HL-60 (cell line): Measurements from ENCODE around the gene LHX1.

Experiments used
- DNase-seq, 2 experiments: peaks; one replicate each; pipeline ENCODE4 v3.0.0-alpha.2; 2010 to 2020; ENCODE audit warnings: low read depth in 1 of 2, low spot score in 1 of 2
- H3K27ac ChIP-seq: fragments of 250-450 bp; sonication (Bioruptor Pico); replicated peaks from 2 replicates; pipeline ENCODE4 v1.5.1; 2020; ENCODE audit warnings: mild to moderate bottlenecking, moderate library complexity
- H3K27me3 ChIP-seq: fragments of 250-450 bp; sonication (Bioruptor Pico); 2 replicates; pipeline ENCODE4 v1.5.1; 2021; ENCODE audit warnings: mild to moderate bottlenecking, moderate library complexity; ENCODE audit not compliant: insufficient read depth, poor library complexity, severe bottlenecking
- H3K4me3 ChIP-seq: replicated peaks from 2 replicates; pipeline ENCODE4 v1.5.1; 2011; ENCODE audit warnings: mild to moderate bottlenecking, control low read depth, low read length; ENCODE audit not compliant: insufficient read depth
- CTCF ChIP-seq: IDR thresholded peaks from one replicate; pipeline ENCODE4 v1.5.1; 2011; ENCODE audit warnings: low read length, control low read depth, inconsistent platforms; ENCODE audit not compliant: insufficient read depth
- GABPA ChIP-seq: IDR thresholded peaks from 2 replicates; pipeline ENCODE4 v1.6.1; 2012; ENCODE audit warnings: low read depth
- POLR2AphosphoS5 ChIP-seq: IDR thresholded peaks from 2 replicates; pipeline ENCODE4 v1.6.1; 2012; ENCODE audit warnings: low read depth
- SPI1 ChIP-seq: IDR thresholded peaks from 2 replicates; pipeline ENCODE4 v1.6.1; 2012; ENCODE audit warnings: low read depth, mild to moderate bottlenecking, borderline replicate concordance
- TF ChIP-seq, protein P1 (sequence below): IDR thresholded peaks from 2 replicates; pipeline ENCODE4 v1.6.1; 2012; ENCODE audit warnings: low read depth; ENCODE audit not compliant: insufficient replicate concordance

The LHX1 gene

DNA sequence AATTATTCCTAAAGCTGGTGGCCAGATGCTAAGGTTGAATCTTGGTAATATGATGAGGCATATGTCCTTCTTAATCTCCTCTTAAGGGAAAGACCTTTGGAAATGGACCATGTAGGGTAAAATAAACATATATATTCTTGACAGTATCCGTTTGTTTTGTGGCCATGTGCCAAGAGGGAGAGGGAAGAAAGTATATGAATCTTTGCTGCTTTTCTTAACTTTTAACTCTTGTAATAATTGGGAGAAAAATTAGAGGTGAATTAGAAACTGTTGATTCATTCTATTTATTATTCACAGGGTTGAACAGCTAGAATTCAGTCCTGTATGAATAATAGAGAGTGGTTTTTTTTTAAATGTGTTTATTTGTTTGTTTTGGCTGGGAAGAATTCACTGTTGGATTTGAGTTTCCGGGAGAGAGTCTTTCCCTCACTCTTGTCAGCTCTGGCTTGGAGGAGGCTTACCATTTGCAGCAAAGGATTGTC lies 43.0 kb downstream of the LHX1 start:
- Histone ChIP-seq H3K4me3 (no peak overlapping the region), H3K27me3 (no peaks in the 10 kb centered on the region), H3K27ac (no peak overlapping the region)
- TF ChIP-seq SPI1, result no peak
- no peak for TF ChIP-seq CTCF
- TF ChIP-seq, protein P1, sequence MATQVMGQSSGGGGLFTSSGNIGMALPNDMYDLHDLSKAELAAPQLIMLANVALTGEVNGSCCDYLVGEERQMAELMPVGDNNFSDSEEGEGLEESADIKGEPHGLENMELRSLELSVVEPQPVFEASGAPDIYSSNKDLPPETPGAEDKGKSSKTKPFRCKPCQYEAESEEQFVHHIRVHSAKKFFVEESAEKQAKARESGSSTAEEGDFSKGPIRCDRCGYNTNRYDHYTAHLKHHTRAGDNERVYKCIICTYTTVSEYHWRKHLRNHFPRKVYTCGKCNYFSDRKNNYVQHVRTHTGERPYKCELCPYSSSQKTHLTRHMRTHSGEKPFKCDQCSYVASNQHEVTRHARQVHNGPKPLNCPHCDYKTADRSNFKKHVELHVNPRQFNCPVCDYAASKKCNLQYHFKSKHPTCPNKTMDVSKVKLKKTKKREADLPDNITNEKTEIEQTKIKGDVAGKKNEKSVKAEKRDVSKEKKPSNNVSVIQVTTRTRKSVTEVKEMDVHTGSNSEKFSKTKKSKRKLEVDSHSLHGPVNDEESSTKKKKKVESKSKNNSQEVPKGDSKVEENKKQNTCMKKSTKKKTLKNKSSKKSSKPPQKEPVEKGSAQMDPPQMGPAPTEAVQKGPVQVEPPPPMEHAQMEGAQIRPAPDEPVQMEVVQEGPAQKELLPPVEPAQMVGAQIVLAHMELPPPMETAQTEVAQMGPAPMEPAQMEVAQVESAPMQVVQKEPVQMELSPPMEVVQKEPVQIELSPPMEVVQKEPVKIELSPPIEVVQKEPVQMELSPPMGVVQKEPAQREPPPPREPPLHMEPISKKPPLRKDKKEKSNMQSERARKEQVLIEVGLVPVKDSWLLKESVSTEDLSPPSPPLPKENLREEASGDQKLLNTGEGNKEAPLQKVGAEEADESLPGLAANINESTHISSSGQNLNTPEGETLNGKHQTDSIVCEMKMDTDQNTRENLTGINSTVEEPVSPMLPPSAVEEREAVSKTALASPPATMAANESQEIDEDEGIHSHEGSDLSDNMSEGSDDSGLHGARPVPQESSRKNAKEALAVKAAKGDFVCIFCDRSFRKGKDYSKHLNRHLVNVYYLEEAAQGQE, result no peak
- TF ChIP-seq GABPA, result no peak
- TF ChIP-seq POLR2AphosphoS5, result no peak
- no peak for DNase-seq

- no peak for DNase-seq
- no peak overlapping the region for H3K27ac ChIP-seq
- TF ChIP-seq SPI1 (no peak), POLR2AphosphoS5 (no peak), GABPA (no peak), CTCF (no peak)
- TF ChIP-seq, protein P1, result no peak
- H3K27me3 ChIP-seq, result no peaks in the 10 kb centered on the region
- H3K4me3 ChIP-seq, result no peak overlapping the region
Measured at GRCh38 chr17:36983618-36984017, 46.3 kb downstream of the LHX1 start.

- Histone ChIP-seq H3K27me3 (no peaks in the 10 kb centered on the region), H3K27ac (no peak overlapping the region), H3K4me3 (no peak overlapping the region)
- no peak for DNase-seq
- TF ChIP-seq POLR2AphosphoS5 (no peak), CTCF (no peak), SPI1 (no peak), GABPA (no peak)
- TF ChIP-seq, protein P1, result no peak
Measured at GRCh38 chr17:36989173-36989572, 51.9 kb downstream of the LHX1 start.
